Ishikawa (cell line): ENCODE results near the gene SCNN1B.

Experiments
- EP300 ChIP-seq: IDR thresholded peaks from 2 replicates; pipeline ENCODE4 v1.6.1; 2012; ENCODE audit warnings: borderline replicate concordance
- RAD21 ChIP-seq: IDR thresholded peaks from 2 replicates; pipeline ENCODE4 v1.6.1; 2012; ENCODE audit warnings: low read depth
- ZBTB7A ChIP-seq: IDR thresholded peaks from 2 replicates; pipeline ENCODE4 v1.6.1; 2012; ENCODE audit warnings: low read depth

DNA sequence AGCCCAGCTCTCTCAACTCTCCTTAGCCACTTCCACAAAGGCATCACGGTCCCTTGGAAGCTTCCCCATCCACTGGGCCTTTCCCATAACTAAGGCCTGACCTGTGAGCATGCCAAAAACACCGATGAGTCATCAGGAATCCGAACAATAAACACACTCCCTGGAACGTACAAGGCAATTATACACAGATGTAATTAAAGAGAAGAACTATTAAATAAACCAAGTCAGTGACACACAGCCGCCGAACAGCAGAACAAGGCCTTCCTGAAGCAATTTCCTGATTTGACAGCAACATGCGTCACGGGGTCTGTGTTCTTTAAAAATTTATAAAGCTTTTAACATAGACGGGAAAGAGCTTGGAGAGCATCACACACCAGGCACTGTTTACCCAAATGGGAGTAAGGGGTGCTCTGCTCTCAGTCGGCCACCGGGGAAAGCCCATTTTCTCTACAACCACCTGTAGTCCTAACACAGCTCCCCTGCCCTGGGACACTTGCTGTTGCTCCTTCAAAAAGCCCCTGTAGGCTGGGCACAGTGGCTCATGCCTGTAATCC is 121.5 kb downstream of the SCNN1B start:
- no peak for TF ChIP-seq EP300
- TF ChIP-seq ZBTB7A = no peak
- no peak for TF ChIP-seq RAD21
